Type B pancreatic cell (in vitro differentiated cells): ENCODE results near the gene CHRNA10. TPM values are rescaled to one million over a fixed set of nuclear protein-coding genes. Genes with fewer than 3 reads are reported as not detected.

ENCODE experiments used
- DNase-seq: peaks from one replicate; pipeline ENCODE4 v3.0.0; 2021; ENCODE audit warnings: mixed read lengths; ENCODE audit not compliant: unreplicated experiment; ENCODE audit errors: extremely low spot score
- H3K27ac Mint-ChIP-seq: 2 replicates; pipeline ENCODE4 v1.8.0; 2021; ENCODE audit warnings: mild to moderate bottlenecking, mixed read lengths
- H3K27me3 Mint-ChIP-seq: 2 replicates; pipeline ENCODE4 v1.8.0; 2021; ENCODE audit warnings: mixed read lengths
- H3K36me3 Mint-ChIP-seq: 2 replicates; pipeline ENCODE4 v1.8.0; 2021; ENCODE audit warnings: mixed read lengths
- H3K4me1 Mint-ChIP-seq: one replicate; pipeline ENCODE4 v1.8.0; 2021; ENCODE audit warnings: mixed read lengths; ENCODE audit not compliant: unreplicated experiment
- H3K4me3 Mint-ChIP-seq: 2 replicates; pipeline ENCODE4 v1.8.0; 2021; ENCODE audit warnings: mild to moderate bottlenecking, mixed read lengths
- H3K9me3 Mint-ChIP-seq: 2 replicates; pipeline ENCODE4 v1.8.0; 2021; ENCODE audit warnings: mixed read lengths
- CTCF ChIP-seq: fragments of 200-600 bp; sonication (generic); conservative IDR thresholded peaks from 2 replicates; pipeline ENCODE4 v1.5.0; 2021; ENCODE audit warnings: antibody characterized with exemption, mild to moderate bottlenecking
- long read RNA-seq: library from polyadenylated mRNA; unstranded; transcript quantifications from one replicate; pipeline ENCODE4 v2.0.0, GENCODE V29; 2020
- total RNA-seq: library from RNA; stranded (reverse); gene quantifications from 2 replicates; pipeline ENCODE4 v1.2.1, GENCODE V29; 2021; ENCODE audit warnings: low replicate concordance

Gene CHRNA10, protein sequence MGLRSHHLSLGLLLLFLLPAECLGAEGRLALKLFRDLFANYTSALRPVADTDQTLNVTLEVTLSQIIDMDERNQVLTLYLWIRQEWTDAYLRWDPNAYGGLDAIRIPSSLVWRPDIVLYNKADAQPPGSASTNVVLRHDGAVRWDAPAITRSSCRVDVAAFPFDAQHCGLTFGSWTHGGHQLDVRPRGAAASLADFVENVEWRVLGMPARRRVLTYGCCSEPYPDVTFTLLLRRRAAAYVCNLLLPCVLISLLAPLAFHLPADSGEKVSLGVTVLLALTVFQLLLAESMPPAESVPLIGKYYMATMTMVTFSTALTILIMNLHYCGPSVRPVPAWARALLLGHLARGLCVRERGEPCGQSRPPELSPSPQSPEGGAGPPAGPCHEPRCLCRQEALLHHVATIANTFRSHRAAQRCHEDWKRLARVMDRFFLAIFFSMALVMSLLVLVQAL
- total RNA-seq = 1.5 and 2.9 TPM in 2 replicates
- long read RNA-seq = 0 reads

DNA sequence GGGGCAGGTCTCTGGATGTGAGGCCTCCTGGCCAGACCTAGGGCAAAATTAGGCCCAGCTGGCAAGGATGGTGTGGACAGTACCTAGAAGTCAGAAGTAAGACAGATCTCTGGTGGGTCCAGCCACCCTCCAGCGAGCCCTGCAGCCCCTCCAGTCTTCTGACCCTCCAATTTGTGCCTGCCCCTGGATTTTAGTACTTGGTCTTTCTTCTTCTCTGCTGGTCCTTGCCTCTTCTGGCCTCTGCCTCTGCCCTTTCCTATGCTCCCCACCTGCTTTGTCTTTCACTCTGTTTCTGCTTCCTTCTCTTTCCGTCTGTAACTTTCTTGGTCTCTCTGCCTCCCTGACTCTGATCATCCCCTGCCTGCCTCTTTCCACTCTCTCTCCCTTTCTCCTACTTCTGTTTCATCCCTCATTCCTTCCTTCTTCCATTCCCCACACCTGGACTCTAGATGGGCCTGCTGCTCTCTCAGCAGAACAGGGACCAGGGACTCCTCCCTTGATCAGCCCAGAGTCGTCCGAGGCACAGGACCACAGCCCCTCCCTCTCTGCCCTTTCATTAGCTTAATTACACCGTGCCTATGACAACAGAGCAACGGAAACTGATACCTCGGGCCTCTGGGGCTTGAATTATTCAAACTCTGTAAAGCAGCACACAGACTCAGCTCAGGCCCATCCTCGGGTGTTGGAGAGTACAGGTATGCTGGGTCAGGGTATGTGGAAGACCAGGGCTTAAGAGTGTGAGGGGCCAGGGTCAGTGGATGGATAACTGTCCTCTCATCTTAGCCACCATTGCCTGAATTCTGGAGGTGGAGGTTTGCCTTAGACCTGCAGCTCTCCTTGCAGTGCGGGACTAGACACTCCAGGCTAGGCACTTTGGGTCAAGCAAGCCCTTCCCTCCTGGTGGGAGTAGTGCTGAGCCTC, at the start of gene CHRNA10:
CHRNA10 (minus strand) TSS at position 51 of the 921 bp plus-strand sequence. CDS start 72 bp downstream, outside the sequence.
- H3K4me3 Mint-ChIP-seq = no peak within 1 kb of the TSS
- TF ChIP-seq CTCF = no peak
- H3K9me3 Mint-ChIP-seq = no peaks in the 10 kb centered on the region
- H3K27me3 Mint-ChIP-seq = no peaks in the 10 kb centered on the region
- H3K4me1 Mint-ChIP-seq = peaks cover 13% of the 10 kb centered on the region
- no peak within 1 kb of the TSS for H3K27ac Mint-ChIP-seq
- DNase-seq = no peak
- H3K36me3 Mint-ChIP-seq = peaks cover 25% of the 10 kb centered on the region

- no peaks in the 10 kb centered on the region for H3K4me1 Mint-ChIP-seq
- H3K36me3 Mint-ChIP-seq = peaks cover 28% of the 10 kb centered on the region
- DNase-seq = no peak
- no peak overlapping the region for H3K4me3 Mint-ChIP-seq
- H3K9me3 Mint-ChIP-seq = no peaks in the 10 kb centered on the region
- H3K27me3 Mint-ChIP-seq = no peaks in the 10 kb centered on the region
- H3K27ac Mint-ChIP-seq = peak overlapping the region; percentile 49
- TF ChIP-seq CTCF = no peak
Measured at GRCh38 chr11:3712274-3712673, 41.1 kb upstream of the CHRNA10 start.

GRCh38 chr11:3710485-3711259, 39.5 kb upstream of the CHRNA10 start:
- Mint-ChIP-seq H3K36me3 (peaks cover 29% of the 10 kb centered on the region), H3K4me1 (no peaks in the 10 kb centered on the region)

GRCh38 chr11:3709977-3710376, 38.8 kb upstream of the CHRNA10 start:
- no peaks in the 10 kb centered on the region for H3K27me3 Mint-ChIP-seq
- DNase-seq = no peak
- H3K9me3 Mint-ChIP-seq = no peaks in the 10 kb centered on the region
- H3K36me3 Mint-ChIP-seq = peaks cover 34% of the 10 kb centered on the region
- TF ChIP-seq CTCF = no peak
- H3K4me3 Mint-ChIP-seq = no peak overlapping the region
- no peaks in the 10 kb centered on the region for H3K4me1 Mint-ChIP-seq
- H3K27ac Mint-ChIP-seq = no peak overlapping the region

More at GRCh38 chr11:3710485-3711259, 39.5 kb upstream of the CHRNA10 start:
- Mint-ChIP-seq H3K27ac (no peak overlapping the region), H3K4me3 (no peak overlapping the region), H3K9me3 (no peaks in the 10 kb centered on the region), H3K27me3 (no peaks in the 10 kb centered on the region)
- TF ChIP-seq CTCF = no peak
- DNase-seq = no peak

- H3K36me3 Mint-ChIP-seq = peaks cover 33% of the 10 kb centered on the region
- no peak for DNase-seq
- H3K4me1 Mint-ChIP-seq = no peaks in the 10 kb centered on the region
- no peak for TF ChIP-seq CTCF
- no peaks in the 10 kb centered on the region for H3K9me3 Mint-ChIP-seq
- no peaks in the 10 kb centered on the region for H3K27me3 Mint-ChIP-seq
- H3K4me3 Mint-ChIP-seq = no peak overlapping the region
- H3K27ac Mint-ChIP-seq = no peak overlapping the region
Measured at GRCh38 chr11:3707176-3707575, 36.0 kb upstream of the CHRNA10 start.
